ENCODE data around the gene TGM1. TPM values are rescaled to one million over a fixed set of nuclear protein-coding genes. Genes with fewer than 3 reads are reported as not detected.

TGM1 gene
- total RNA-seq, 1 donor from 2014 or later: 5.9 TPM

GRCh38 chr14:24261969-24262327 is 1.0 kb downstream of the TGM1 start:
- intact Hi-C loops (cut with DNase I): no loop called here
- DNase-seq: peak; percentile 27

GRCh38 chr14:24261256-24261968 is 1.6 kb downstream of the TGM1 start:
- intact Hi-C loops (cut with DNase I): no loop called here
- Histone ChIP-seq H3K9me3 (no peaks in the 10 kb centered on the region), H3K4me1 (peaks cover 12% of the 10 kb centered on the region), H3K27ac (no peak overlapping the region), H3K4me3 (no peak overlapping the region), H3K27me3 (ENCODE audit: low read depth) (no peaks in the 10 kb centered on the region), H3K36me3 (peaks cover 25% of the 10 kb centered on the region)
- peak; percentile 39 for DNase-seq
- TF ChIP-seq CTCF (IDR thresholded peaks at IDR 0.05): no peak
- ATAC-seq: no peak

More at GRCh38 chr14:24261969-24262327, 1.0 kb downstream of the TGM1 start:
- ATAC-seq: no peak
- H3K9me3 ChIP-seq: no peaks in the 10 kb centered on the region
- H3K4me1 ChIP-seq: peaks cover 12% of the 10 kb centered on the region
- H3K4me3 ChIP-seq: no peak overlapping the region
- peaks cover 31% of the 10 kb centered on the region for H3K36me3 ChIP-seq
- H3K27me3 ChIP-seq (ENCODE audit: low read depth): no peaks in the 10 kb centered on the region
- no peak overlapping the region for H3K27ac ChIP-seq
- no peak for TF ChIP-seq CTCF (IDR thresholded peaks at IDR 0.05)

- TF ChIP-seq CTCF (IDR thresholded peaks at IDR 0.05): no peak
- ATAC-seq (no peak), DNase-seq (no peak)
- peaks cover 12% of the 10 kb centered on the region for H3K4me1 ChIP-seq
- H3K27ac ChIP-seq: no peak overlapping the region
- H3K36me3 ChIP-seq: peaks cover 19% of the 10 kb centered on the region
- intact Hi-C loops (cut with DNase I): no loop called here
- H3K27me3 ChIP-seq (ENCODE audit: low read depth): no peaks in the 10 kb centered on the region
- H3K4me3 ChIP-seq: no peak overlapping the region
- no peaks in the 10 kb centered on the region for H3K9me3 ChIP-seq
Measured at GRCh38 chr14:24260780-24261157, 2.2 kb downstream of the TGM1 start.

GRCh38 chr14:24260026-24260779 is 2.8 kb downstream of the TGM1 start:
- DNase-seq (peak; percentile 31), ATAC-seq (peak; percentile 22 to 51)
- Histone ChIP-seq H3K4me3 (no peak overlapping the region), H3K9me3 (no peaks in the 10 kb centered on the region), H3K27me3 (ENCODE audit: low read depth) (no peaks in the 10 kb centered on the region), H3K4me1 (peaks cover 12% of the 10 kb centered on the region), H3K36me3 (peaks cover 18% of the 10 kb centered on the region), H3K27ac (no peak overlapping the region)
- intact Hi-C loops (cut with DNase I): no loop called here
- TF ChIP-seq CTCF (IDR thresholded peaks at IDR 0.05): no peak

GRCh38 chr14:24259282-24260025 is 3.5 kb downstream of the TGM1 start:
- DNase-seq: peak; percentile 80
- no peak for TF ChIP-seq CTCF (IDR thresholded peaks at IDR 0.05)
- Histone ChIP-seq H3K4me3 (no peak overlapping the region), H3K4me1 (peaks cover 12% of the 10 kb centered on the region), H3K9me3 (no peaks in the 10 kb centered on the region), H3K27ac (peak overlapping the region; percentile 58), H3K27me3 (ENCODE audit: low read depth) (no peaks in the 10 kb centered on the region), H3K36me3 (peaks cover 22% of the 10 kb centered on the region)
- intact Hi-C loops (cut with DNase I): no loop called here
- peak; percentile 77 to 79 for ATAC-seq

All from lower lobe of right lung (tissue), 2 donors.